Hepatocyte (in vitro differentiated cells): ENCODE measurements around the gene DAB1.

Experiments used
- CTCF ChIP-seq: fragments of 200-600 bp; sonication (generic); IDR thresholded peaks from 2 replicates; pipeline ENCODE4 v1.5.1; 2016; ENCODE audit warnings: antibody characterized with exemption, mild to moderate bottlenecking; ENCODE audit not compliant: poor library complexity
- EZH2 ChIP-seq: fragments of 200-600 bp; sonication (generic); IDR thresholded peaks from 2 replicates; pipeline ENCODE4 v1.6.1; 2016; ENCODE audit warnings: antibody characterized with exemption, mild to moderate bottlenecking, borderline replicate concordance
- EZH2phosphoT487 ChIP-seq: fragments of 200-600 bp; sonication (generic); IDR thresholded peaks from one replicate; pipeline ENCODE4 v1.6.1; 2018; ENCODE audit warnings: antibody characterized with exemption, mild to moderate bottlenecking, low read depth, moderate library complexity; ENCODE audit not compliant: unreplicated experiment, severe bottlenecking

GRCh38 chr1:57235730-57236510 lies 187.9 kb downstream of the DAB1 start:
- TF ChIP-seq EZH2phosphoT487 (no peak), CTCF (no peak), EZH2 (no peak)
